T-helper 2 cell treated with Interferon-gamma antibody and Interleukin-4, amounts not matched to agents 5 μg/mL and 100 μg/mL, for 36 hours (primary cell): ENCODE results near the gene PRR35.

Experiments
- DNase-seq: peaks from one replicate; pipeline ENCODE4 v3.0.0; 2021; ENCODE audit warnings: low spot score
- H3K27ac Mint-ChIP-seq: one replicate; pipeline ENCODE4 v1.8.0; 2021; ENCODE audit warnings: mild to moderate bottlenecking, mixed read lengths
- H3K27me3 Mint-ChIP-seq: one replicate; pipeline ENCODE4 v1.8.0; 2021; ENCODE audit warnings: low read depth, mixed read lengths
- H3K36me3 Mint-ChIP-seq: one replicate; pipeline ENCODE4 v1.8.0; 2021; ENCODE audit warnings: low read depth, mixed read lengths
- H3K4me1 Mint-ChIP-seq: one replicate; pipeline ENCODE4 v1.8.0; 2021; ENCODE audit warnings: low read depth, mixed read lengths
- H3K4me3 Mint-ChIP-seq: one replicate; pipeline ENCODE4 v1.8.0; 2022; ENCODE audit warnings: mild to moderate bottlenecking, moderate library complexity, mixed read lengths
- H3K9me3 Mint-ChIP-seq: one replicate; pipeline ENCODE4 v1.8.0; 2021; ENCODE audit warnings: mixed read lengths

Gene PRR35

GRCh38 chr16:524274-525040 is 35.7 kb upstream of the PRR35 start:
- peaks cover 3% of the 10 kb centered on the region for H3K36me3 Mint-ChIP-seq
- H3K4me1 Mint-ChIP-seq, result peaks cover 16% of the 10 kb centered on the region
- no peak overlapping the region for H3K4me3 Mint-ChIP-seq
- no peaks in the 10 kb centered on the region for H3K27me3 Mint-ChIP-seq
- H3K27ac Mint-ChIP-seq, result peak overlapping the region; percentile 45
- no peak for DNase-seq
- H3K9me3 Mint-ChIP-seq, result no peaks in the 10 kb centered on the region

GRCh38 chr16:525123-525519 is 35.1 kb upstream of the PRR35 start:
- no peaks in the 10 kb centered on the region for H3K9me3 Mint-ChIP-seq
- no peak for DNase-seq
- H3K4me1 Mint-ChIP-seq, result peaks cover 19% of the 10 kb centered on the region
- H3K4me3 Mint-ChIP-seq, result peak overlapping the region; percentile 90
- H3K36me3 Mint-ChIP-seq, result peaks cover 6% of the 10 kb centered on the region
- peak overlapping the region; percentile 91 for H3K27ac Mint-ChIP-seq
- no peaks in the 10 kb centered on the region for H3K27me3 Mint-ChIP-seq

DNA sequence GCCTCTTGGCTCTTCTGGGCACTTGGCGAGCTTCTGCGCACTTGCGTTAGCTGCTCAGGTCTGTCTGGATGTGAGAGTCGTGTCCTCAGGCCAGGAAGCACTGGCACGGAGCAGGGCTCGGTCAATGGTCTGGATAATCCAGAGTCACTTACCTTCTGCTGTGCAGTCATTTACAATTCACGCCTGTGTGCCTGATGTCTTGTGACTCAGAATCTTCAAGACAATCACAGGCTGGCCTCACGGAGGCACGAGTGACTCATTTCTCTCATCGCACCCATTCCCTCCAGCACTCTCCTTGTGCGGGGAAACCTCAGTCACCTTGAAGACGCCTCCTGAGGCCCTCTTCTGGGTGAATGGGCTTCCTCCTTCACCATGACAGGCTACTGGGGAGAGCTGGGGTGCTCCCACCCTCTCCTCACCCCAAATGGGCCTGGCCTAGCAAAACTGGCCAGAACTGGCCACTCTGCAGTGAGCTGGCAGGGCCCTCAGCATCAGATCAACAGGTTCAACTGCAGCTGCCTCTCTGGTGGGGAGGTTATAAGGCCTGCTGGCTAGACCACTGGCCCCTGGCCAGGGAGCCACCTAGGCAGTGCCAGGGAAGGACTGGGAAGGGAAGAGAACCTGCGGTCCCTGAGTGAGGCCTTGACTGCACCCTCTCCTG is 34.5 kb upstream of the PRR35 start:
- peak; percentile 84 for DNase-seq
- H3K4me3 Mint-ChIP-seq, result peak overlapping the region; percentile 90
- peak overlapping the region; percentile 91 for H3K27ac Mint-ChIP-seq
- H3K27me3 Mint-ChIP-seq, result no peaks in the 10 kb centered on the region
- peaks cover 22% of the 10 kb centered on the region for H3K4me1 Mint-ChIP-seq
- H3K36me3 Mint-ChIP-seq, result peaks cover 6% of the 10 kb centered on the region
- H3K9me3 Mint-ChIP-seq, result no peaks in the 10 kb centered on the region

DNA sequence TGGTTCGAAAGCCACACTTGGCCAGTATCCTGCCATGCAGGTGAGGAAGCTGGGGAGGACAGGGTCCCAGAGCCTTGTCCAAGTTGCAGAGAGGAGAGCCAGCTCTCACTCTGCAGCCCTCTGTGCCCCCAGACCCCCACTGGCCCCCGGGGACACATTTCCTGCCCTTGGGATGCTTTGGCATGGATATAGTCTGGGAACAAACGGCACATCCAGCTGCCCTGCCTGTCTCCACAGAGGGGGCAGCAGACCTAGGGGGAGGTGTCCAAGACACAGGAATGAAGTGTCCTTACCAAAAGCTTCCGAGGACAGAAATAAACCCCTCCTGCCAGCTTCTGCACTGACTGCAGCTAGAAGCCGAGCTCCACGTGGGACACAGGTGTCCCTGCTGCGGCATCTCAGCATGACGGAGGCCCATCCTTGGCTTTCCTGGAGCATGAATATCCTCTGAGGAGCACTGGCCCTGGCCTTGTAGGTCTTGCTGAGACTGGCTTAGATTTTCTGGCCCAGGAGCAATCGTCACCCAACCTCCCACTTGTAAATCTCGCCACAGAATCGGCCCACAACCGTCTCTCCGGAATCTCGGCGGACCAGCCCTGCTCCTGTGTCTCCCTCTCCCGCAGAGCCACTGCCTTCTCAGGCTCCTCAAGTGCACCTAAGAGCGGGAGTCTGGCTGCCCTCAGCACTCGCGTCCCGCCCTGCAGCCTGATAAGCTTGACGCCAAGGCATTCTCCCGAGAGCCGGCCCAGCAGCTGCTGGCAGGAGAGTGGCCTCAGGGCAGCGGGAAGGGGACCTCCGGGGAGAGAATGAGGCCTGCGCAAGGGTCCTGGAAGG is 33.8 kb upstream of the PRR35 start:
- Mint-ChIP-seq H3K4me3 (peak overlapping the region; percentile 90), H3K4me1 (peaks cover 22% of the 10 kb centered on the region), H3K9me3 (no peaks in the 10 kb centered on the region), H3K36me3 (peaks cover 6% of the 10 kb centered on the region), H3K27me3 (no peaks in the 10 kb centered on the region), H3K27ac (peak overlapping the region; percentile 92)
- no peak for DNase-seq

DNA sequence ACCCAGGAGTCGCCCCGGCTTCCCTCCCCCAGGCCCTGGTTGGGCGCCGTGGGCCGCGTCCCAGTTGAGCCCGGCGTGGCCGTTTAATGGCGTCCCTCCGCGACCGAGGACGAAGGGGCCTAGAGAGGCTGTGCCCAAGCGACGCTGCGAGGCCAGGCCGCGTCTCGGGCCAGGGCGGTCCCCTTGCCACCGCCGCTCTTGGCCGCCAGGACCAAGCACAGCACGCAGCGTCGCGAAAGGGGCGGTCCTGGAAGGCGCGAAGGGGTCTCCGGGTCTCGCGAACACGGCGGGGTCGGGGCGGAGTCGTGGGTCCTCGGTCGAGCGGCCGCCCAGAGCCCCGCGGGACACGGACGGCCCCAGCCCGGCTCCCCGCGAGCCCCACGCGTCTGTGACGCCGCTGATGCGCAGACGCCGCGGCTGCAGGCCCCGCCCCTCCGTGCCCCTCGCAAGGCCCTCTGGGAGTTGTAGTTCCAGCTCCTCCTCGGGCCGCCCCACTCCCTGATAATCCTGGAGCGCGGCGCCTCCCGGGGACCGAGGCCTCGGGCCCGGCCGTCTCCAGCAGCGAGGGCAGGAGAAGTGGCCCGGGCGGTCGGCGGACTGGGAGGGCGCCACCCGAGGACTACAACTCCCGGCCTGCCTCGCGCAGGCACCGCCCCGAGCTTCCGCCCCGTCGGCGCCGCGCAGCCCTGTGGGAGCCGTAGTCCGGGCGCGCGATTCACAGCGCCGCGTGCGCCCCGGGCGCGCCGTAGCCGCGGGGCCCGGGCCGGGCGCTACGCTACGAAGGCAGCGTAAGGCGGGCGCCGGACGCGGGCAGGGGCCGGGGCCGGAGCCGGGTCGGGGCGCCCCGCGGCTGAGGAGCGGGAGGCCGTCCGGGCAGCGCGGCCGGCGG is 32.9 kb upstream of the PRR35 start, which contains the start of gene CAPN15:
Gene CAPN15 (plus strand): TSS at position 698 of the 889 bp plus-strand sequence. CDS start 19,127 bp downstream, outside the sequence.
- H3K27ac Mint-ChIP-seq, result peak within 1 kb of the TSS; percentile 92
- H3K36me3 Mint-ChIP-seq, result peaks cover 6% of the 10 kb centered on the region
- DNase-seq, result peak; percentile 87
- peak within 1 kb of the TSS; percentile 95 for H3K4me3 Mint-ChIP-seq
- H3K27me3 Mint-ChIP-seq, result no peaks in the 10 kb centered on the region
- peaks cover 22% of the 10 kb centered on the region for H3K4me1 Mint-ChIP-seq
- no peaks in the 10 kb centered on the region for H3K9me3 Mint-ChIP-seq

GRCh38 chr16:528111-529011 is 31.8 kb upstream of the PRR35 start:
- H3K4me3 Mint-ChIP-seq, result peak overlapping the region; percentile 95
- H3K27ac Mint-ChIP-seq, result peak overlapping the region; percentile 91
- no peaks in the 10 kb centered on the region for H3K9me3 Mint-ChIP-seq
- no peaks in the 10 kb centered on the region for H3K27me3 Mint-ChIP-seq
- peaks cover 6% of the 10 kb centered on the region for H3K36me3 Mint-ChIP-seq
- H3K4me1 Mint-ChIP-seq, result peaks cover 22% of the 10 kb centered on the region
- peak; percentile 60 for DNase-seq

- Mint-ChIP-seq H3K36me3 (peaks cover 6% of the 10 kb centered on the region), H3K4me1 (peaks cover 22% of the 10 kb centered on the region), H3K4me3 (peak overlapping the region; percentile 95), H3K9me3 (no peaks in the 10 kb centered on the region), H3K27ac (peak overlapping the region; percentile 91), H3K27me3 (no peaks in the 10 kb centered on the region)
- peak; percentile 14 for DNase-seq
Measured at GRCh38 chr16:529012-529575, 31.1 kb upstream of the PRR35 start.

- H3K27ac Mint-ChIP-seq, result no peak overlapping the region
- H3K27me3 Mint-ChIP-seq, result no peaks in the 10 kb centered on the region
- peaks cover 22% of the 10 kb centered on the region for H3K4me1 Mint-ChIP-seq
- no peak for DNase-seq
- peaks cover 6% of the 10 kb centered on the region for H3K36me3 Mint-ChIP-seq
- peak overlapping the region; percentile 62 for H3K4me3 Mint-ChIP-seq
- no peaks in the 10 kb centered on the region for H3K9me3 Mint-ChIP-seq
Measured at GRCh38 chr16:530111-530817, 29.9 kb upstream of the PRR35 start.

DNA sequence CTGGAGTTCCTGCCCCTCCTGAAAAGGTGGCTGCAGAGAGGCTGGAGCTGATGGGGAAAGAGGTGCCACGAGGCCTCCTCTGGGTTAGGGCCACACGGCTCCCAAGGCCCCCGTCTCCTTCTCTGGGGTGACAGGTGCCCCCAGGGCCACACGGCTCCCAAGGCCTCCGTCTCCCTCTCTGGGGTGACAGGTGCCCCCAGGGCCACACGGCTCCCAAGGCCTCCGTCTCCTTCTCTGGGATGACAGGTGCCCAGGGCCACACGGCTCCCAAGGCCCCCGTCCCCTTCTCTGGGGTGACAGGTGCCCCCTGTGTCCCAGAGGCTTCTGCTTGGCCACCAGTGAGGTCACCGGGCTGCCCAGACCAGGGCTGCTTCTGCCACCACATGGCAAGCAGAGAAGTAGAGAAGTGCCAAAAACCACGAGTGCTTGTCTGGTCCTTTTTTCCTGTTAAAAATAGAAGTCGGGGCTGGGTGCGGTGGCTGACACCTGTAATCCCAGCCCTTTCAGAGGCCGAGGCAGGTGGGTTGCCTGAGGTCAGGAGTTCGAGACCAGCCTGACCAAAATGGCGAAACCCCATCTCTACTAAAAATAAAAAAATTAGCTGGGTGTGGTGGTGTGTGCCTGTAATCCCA is 28.6 kb upstream of the PRR35 start:
- Mint-ChIP-seq H3K36me3 (peaks cover 3% of the 10 kb centered on the region), H3K9me3 (no peaks in the 10 kb centered on the region), H3K4me3 (no peak overlapping the region), H3K27me3 (no peaks in the 10 kb centered on the region), H3K4me1 (peaks cover 11% of the 10 kb centered on the region), H3K27ac (no peak overlapping the region)
- no peak for DNase-seq

- Mint-ChIP-seq H3K27me3 (no peaks in the 10 kb centered on the region), H3K36me3 (peaks cover 3% of the 10 kb centered on the region), H3K4me3 (no peak overlapping the region), H3K27ac (no peak overlapping the region), H3K4me1 (peaks cover 10% of the 10 kb centered on the region), H3K9me3 (no peaks in the 10 kb centered on the region)
- no peak for DNase-seq
Measured at GRCh38 chr16:533391-534123, 26.6 kb upstream of the PRR35 start.

DNA sequence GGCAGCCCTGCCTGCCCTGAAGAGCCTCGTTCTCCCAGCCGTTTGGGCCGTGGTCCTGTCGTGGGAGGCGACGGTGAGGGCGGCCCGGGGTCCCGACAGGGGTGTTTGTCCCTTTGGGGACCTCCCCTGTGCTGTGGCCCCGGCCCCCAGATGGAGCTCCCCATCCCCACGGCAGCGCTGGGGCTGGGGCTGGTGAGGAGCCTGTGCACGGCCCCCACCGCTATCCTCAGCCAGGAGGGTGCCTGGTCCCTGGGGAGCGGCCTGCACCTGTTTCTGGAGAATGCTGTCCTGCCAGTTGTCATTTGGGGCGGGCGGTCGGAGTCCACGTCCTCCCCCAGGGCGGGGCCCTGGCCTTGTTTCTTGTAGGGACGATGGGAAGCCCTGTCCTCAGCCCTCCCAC is 26.1 kb upstream of the PRR35 start:
- H3K27me3 Mint-ChIP-seq, result no peaks in the 10 kb centered on the region
- H3K27ac Mint-ChIP-seq, result no peak overlapping the region
- H3K4me3 Mint-ChIP-seq, result no peak overlapping the region
- H3K4me1 Mint-ChIP-seq, result peaks cover 6% of the 10 kb centered on the region
- peaks cover 4% of the 10 kb centered on the region for H3K36me3 Mint-ChIP-seq
- DNase-seq, result no peak
- H3K9me3 Mint-ChIP-seq, result no peaks in the 10 kb centered on the region
